Renal pelvis (tissue), 4 donors: ENCODE results near the gene RPP14. TPM values are rescaled to one million over a fixed set of nuclear protein-coding genes. Genes with fewer than 3 reads are reported as not detected.

Source experiments
- DNase-seq: peaks from one replicate; pipeline ENCODE4 v3.0.0-alpha.2; 2013
- polyA plus RNA-seq, 3 donors: library from polyadenylated mRNA; unstranded; fragments of 120-200 nt; gene quantifications; one replicate each; pipeline ENCODE4 v1.2.1, GENCODE V29; 2013; ENCODE audit not compliant: insufficient read length in 3 of 3

Gene RPP14
- polyA plus RNA-seq, 3 donors, result 17.0 to 23.4 (median 21.2) TPM

- no peak for DNase-seq
Measured at GRCh38 chr3:58351920-58352319, 45.9 kb downstream of the RPP14 start.

GRCh38 chr3:58352626-58353025 is 46.6 kb downstream of the RPP14 start:
- no peak for DNase-seq

- DNase-seq, result no peak
Measured at GRCh38 chr3:58353722-58354553, 47.9 kb downstream of the RPP14 start.

- DNase-seq, result no peak
Measured at GRCh38 chr3:58355179-58355578, 49.1 kb downstream of the RPP14 start.

- DNase-seq, result no peak
Measured at GRCh38 chr3:58356054-58356453, 50.0 kb downstream of the RPP14 start.

DNA sequence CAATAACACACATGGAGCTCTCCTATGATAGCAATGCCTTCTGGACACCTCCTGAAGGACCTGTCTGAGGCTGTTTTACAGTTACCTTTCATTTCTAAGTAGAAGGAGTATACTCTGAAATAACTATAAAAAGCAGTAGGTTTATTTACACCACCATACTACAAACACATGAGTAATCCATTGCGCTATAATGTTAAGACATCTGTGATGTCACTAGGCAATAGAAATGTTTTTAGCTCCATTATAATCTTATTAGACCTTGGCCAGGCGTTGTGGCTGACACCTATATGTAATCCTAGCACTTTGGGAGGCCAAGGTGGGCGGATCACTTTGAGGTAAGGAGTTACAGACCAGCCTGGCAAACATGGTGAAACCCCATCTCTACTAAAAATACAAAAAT is 51.4 kb downstream of the RPP14 start:
- DNase-seq, result no peak

GRCh38 chr3:58358092-58358491 is 52.0 kb downstream of the RPP14 start:
- no peak for DNase-seq

GRCh38 chr3:58358808-58359207 is 52.8 kb downstream of the RPP14 start:
- DNase-seq, result no peak

DNA sequence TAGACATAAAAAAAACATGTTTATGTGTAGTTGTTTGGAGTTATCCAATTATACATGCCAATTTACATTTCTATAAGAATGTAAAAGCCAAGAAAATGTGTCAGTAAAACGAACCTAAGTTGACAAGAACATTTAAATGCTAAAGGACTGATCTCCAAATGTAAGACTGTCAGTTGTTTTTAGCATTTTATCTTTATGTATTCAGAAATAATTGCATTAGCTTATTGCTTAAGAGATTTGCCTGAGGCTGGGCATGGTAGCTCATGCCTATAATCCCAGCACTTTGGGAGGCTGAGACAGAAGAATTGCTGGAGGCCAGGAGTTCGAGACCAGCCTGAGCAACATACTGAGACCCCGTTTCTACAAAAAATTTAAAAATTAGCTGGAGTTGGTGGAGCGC is 53.6 kb downstream of the RPP14 start:
- DNase-seq, result no peak

DNA sequence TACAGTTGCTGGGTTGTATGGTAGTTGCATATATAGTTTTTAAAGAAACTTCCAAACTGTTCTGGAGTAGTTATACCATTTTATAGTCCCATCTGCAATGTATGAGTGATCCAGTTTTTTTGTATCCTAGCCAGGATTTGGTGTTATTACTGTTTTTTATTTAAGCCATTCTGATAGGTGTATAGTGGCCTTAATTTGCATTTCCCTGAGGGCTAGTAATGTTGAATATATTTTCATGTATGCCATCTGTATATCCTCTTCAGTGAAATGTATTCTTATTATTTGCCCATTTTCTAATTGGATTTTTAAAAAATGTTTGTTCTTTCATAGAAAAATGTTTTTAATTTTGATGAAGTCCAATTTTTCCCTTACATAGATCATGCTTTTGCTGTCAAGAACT is 55.8 kb downstream of the RPP14 start:
- no peak for DNase-seq

DNA sequence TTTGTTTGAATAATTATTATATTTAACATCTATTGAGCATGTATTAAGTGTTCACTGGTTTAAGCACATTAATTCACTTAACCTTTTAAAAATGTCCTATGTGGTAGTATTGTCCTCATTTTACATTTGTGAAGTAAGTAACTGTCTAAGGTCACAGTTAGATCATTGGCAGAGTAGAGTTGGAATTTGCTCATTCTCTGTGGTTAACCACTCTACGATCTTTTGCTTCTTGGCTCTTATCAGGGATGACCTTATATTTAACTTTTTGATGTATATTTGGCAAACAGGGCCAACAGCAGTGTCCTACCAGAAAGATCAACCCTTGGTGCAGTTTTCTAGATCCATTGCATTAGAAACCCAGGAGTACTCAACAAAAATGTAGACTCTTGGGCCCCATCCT is 60.7 kb downstream of the RPP14 start:
- no peak for DNase-seq

DNA sequence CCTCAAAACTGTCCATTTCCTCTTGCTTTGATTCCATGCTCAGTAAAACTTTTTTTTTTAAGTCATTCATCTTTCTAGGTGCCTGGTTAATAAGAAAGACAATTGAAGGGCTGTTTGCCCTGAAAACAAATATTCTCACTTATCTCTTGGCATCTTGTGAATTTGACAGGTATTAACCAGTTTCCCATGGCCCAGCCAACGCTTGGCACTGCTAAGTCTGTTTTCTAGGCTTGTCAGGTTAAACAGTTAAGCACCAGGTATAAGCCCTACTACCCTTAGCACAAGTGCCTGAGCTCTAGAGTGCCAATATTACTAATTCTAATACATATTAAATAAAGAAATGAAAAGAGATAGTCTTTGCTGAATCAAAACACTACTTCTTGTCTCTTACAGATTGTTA is 63.0 kb downstream of the RPP14 start:
- DNase-seq, result no peak

Other genes starting within 250 kb of the RPP14 start
- 10 to 100 TPM in 1 of 3 donors, 1 to 10 TPM in 2; 2.7 to 10.4 (median 5.8) TPM for gene DNASE1L3, start 95.3 kb upstream of the RPP14 start, polyA plus RNA-seq
- gene ABHD6, start 68.5 kb upstream of the RPP14 start, polyA plus RNA-seq, result 10 to 100 TPM; 11.7 to 13.2 (median 12.7) TPM
- 10 to 100 TPM; 11.7 to 12.4 (median 12.2) TPM for gene HTD2, start 275 bp downstream of the RPP14 start, polyA plus RNA-seq
- gene PXK, start 26.6 kb downstream of the RPP14 start, polyA plus RNA-seq, result 10 to 100 TPM; 21.8 to 37.2 (median 32.9) TPM
- gene PDHB, start 127.6 kb downstream of the RPP14 start, polyA plus RNA-seq, result 100 to 1,000 TPM; 102 to 124 (median 104) TPM
- 10 to 100 TPM; 29.7 to 37.6 (median 35.1) TPM for gene KCTD6, start 185.9 kb downstream of the RPP14 start, polyA plus RNA-seq
- 10 to 100 TPM; 37.2 to 42.3 (median 37.3) TPM for gene ACOX2, start 230.9 kb downstream of the RPP14 start, polyA plus RNA-seq